ENCODE data around the gene NUP85.
"Not testable (repeated sequence)": the region's sequence is repeated elsewhere in the genome, so short reads cannot be mapped to it uniquely, and the experiment has no call there.

Gene NUP85

GRCh38 chr17:75242461-75243042 lies 37.1 kb downstream of the NUP85 start:
- peak; percentile 12 for DNase-seq

GRCh38 chr17:75244133-75244866 lies 38.8 kb downstream of the NUP85 start:
- no peak for DNase-seq

GRCh38 chr17:75245011-75245410 lies 39.5 kb downstream of the NUP85 start:
- no peak for DNase-seq

- DNase-seq: no peak
These were observed 40.9 kb downstream of the NUP85 start for GRCh38 chr17:75246404-75246803.

- DNase-seq: no peak
These were observed 44.1 kb downstream of the NUP85 start for GRCh38 chr17:75249564-75249963.

GRCh38 chr17:75250009-75250471 lies 44.6 kb downstream of the NUP85 start:
- peak; percentile 80 for DNase-seq

- no peak for DNase-seq
These were observed 46.7 kb downstream of the NUP85 start for GRCh38 chr17:75252039-75252816.

- DNase-seq: not testable (repeated sequence)
These were observed 50.6 kb downstream of the NUP85 start for GRCh38 chr17:75255954-75256698.

GRCh38 chr17:75257228-75257627 lies 51.7 kb downstream of the NUP85 start:
- not testable (repeated sequence) for DNase-seq

GRCh38 chr17:75260641-75261335 lies 55.3 kb downstream of the NUP85 start:
- no peak for DNase-seq

- peak; percentile 97 for DNase-seq
These were observed 56.0 kb downstream of the NUP85 start, which contains the start of the genes GGA3 and MRPS7 for GRCh38 chr17:75261336-75262111. Gene GGA3 (minus strand): TSS chr17:75261606. CDS start chr17:75261587, 19 bp downstream. Gene MRPS7 (plus strand): TSS chr17:75261879. CDS start chr17:75261901, 22 bp downstream.

- DNase-seq: no peak
These were observed 56.7 kb downstream of the NUP85 start for GRCh38 chr17:75262112-75262606.

GRCh38 chr17:75263055-75263454 lies 57.6 kb downstream of the NUP85 start:
- no peak for DNase-seq

GRCh38 chr17:75265614-75266315 lies 60.3 kb downstream of the NUP85 start:
- DNase-seq: no peak

- DNase-seq: no peak
These were observed 61.1 kb downstream of the NUP85 start for GRCh38 chr17:75266316-75267152.

- no peak for DNase-seq
These were observed 61.6 kb downstream of the NUP85 start for GRCh38 chr17:75267153-75267410.

- no peak for DNase-seq
These were observed 62.1 kb downstream of the NUP85 start for GRCh38 chr17:75267411-75268232.

- no peak for DNase-seq
These were observed 64.4 kb downstream of the NUP85 start for GRCh38 chr17:75269844-75270217.

Measured in CD4-positive, alpha-beta T cell treated with Interleukin-17A for 4 hours (primary cell).